Glutamatergic neuron (in vitro differentiated cells): ENCODE results near the gene PDIA4. TPM values are rescaled to one million over a fixed set of nuclear protein-coding genes. Genes with fewer than 3 reads are reported as not detected.

Experiments used
- DNase-seq: peaks from one replicate; pipeline ENCODE4 v3.0.0; 2022
- H3K27ac Mint-ChIP-seq: one replicate; pipeline ENCODE4 v1.8.0; 2020; ENCODE audit warnings: mild to moderate bottlenecking, mixed read lengths, inconsistent platforms; ENCODE audit not compliant: unreplicated experiment
- H3K27me3 Mint-ChIP-seq: one replicate; pipeline ENCODE4 v1.8.0; 2020; ENCODE audit warnings: mild to moderate bottlenecking, moderate library complexity, mixed read lengths, inconsistent platforms; ENCODE audit not compliant: unreplicated experiment
- H3K36me3 Mint-ChIP-seq: one replicate; pipeline ENCODE4 v1.8.0; 2020; ENCODE audit warnings: mild to moderate bottlenecking, mixed read lengths, inconsistent platforms; ENCODE audit not compliant: unreplicated experiment
- H3K4me1 Mint-ChIP-seq: one replicate; pipeline ENCODE4 v1.8.0; 2020; ENCODE audit warnings: mild to moderate bottlenecking, low read depth, mixed read lengths, inconsistent platforms; ENCODE audit not compliant: unreplicated experiment
- H3K4me3 Mint-ChIP-seq: one replicate; pipeline ENCODE4 v1.8.0; 2020; ENCODE audit warnings: mild to moderate bottlenecking, mixed read lengths, inconsistent platforms; ENCODE audit not compliant: unreplicated experiment
- H3K9me3 Mint-ChIP-seq: one replicate; pipeline ENCODE4 v1.8.0; 2020; ENCODE audit warnings: mild to moderate bottlenecking, moderate library complexity, mixed read lengths, inconsistent platforms; ENCODE audit not compliant: unreplicated experiment
- CTCF ChIP-seq: fragments of 200-600 bp; sonication (generic); IDR thresholded peaks from one replicate; pipeline ENCODE4 v1.5.0; 2021; ENCODE audit not compliant: partially characterized antibody, unreplicated experiment
- total RNA-seq: library from RNA; stranded (reverse); fragmentation: NEBNext Ultra II Directional; extraction: Animal tissue kit (Norgen Biotek cat#: 25700); gene quantifications from one replicate; pipeline ENCODE4 v1.2.1, GENCODE V29; 2021; ENCODE audit not compliant: unreplicated experiment

PDIA4 gene
- total RNA-seq, 1 donor from 2014 or later: 69.0 TPM

DNA sequence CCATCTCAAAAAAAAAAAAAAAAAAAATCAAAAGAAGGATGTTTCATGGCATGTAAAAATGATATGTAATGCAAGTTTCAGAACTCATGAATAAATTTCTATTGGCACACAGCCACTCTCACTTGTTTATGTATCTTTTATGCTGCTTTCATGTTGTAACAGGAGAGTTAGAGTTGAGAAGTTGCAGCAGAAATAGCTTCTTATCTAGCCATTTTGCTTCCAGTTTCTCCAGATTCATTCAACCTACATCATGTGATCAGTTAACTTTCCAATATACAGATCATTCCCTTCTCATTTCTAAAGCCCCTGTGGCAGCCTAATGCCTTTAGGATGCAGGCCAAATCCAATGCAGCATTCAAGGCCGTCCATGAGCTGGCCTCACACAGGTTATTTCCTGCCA lies 31.9 kb upstream of the PDIA4 start:
- H3K27me3 Mint-ChIP-seq: peaks cover 2% of the 10 kb centered on the region
- peaks cover 2% of the 10 kb centered on the region for H3K4me1 Mint-ChIP-seq
- no peak overlapping the region for H3K4me3 Mint-ChIP-seq
- no peak overlapping the region for H3K27ac Mint-ChIP-seq
- DNase-seq: no peak
- TF ChIP-seq CTCF: no peak
- H3K36me3 Mint-ChIP-seq: peaks cover 4% of the 10 kb centered on the region
- peaks cover 8% of the 10 kb centered on the region for H3K9me3 Mint-ChIP-seq

GRCh38 chr7:149053885-149054284 lies 25.6 kb upstream of the PDIA4 start:
- H3K4me1 Mint-ChIP-seq: no peaks in the 10 kb centered on the region
- peaks cover 7% of the 10 kb centered on the region for H3K9me3 Mint-ChIP-seq
- no peak overlapping the region for H3K27ac Mint-ChIP-seq
- DNase-seq: no peak
- no peak for TF ChIP-seq CTCF
- H3K27me3 Mint-ChIP-seq: peaks cover 3% of the 10 kb centered on the region
- peaks cover 8% of the 10 kb centered on the region for H3K36me3 Mint-ChIP-seq
- no peak overlapping the region for H3K4me3 Mint-ChIP-seq

DNA sequence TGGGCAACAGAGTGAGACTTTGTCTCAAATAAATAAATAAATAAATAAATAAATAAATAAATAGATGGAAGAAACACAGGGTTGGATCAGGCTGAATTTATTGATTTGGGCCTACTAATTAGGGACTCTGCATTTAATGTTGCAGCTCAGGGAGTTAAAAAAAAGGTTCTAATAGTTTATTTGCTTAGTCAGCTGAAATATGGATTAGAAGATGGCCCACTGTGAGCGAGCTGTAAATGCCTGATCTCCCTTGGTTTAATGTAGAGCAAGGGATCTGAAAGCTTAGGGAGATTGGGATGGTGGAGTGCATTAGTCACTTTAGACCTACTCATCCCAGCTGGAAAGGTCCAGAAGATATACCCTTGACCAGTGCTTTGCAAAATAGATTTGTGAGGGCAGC lies 25.1 kb upstream of the PDIA4 start:
- peaks cover 3% of the 10 kb centered on the region for H3K27me3 Mint-ChIP-seq

GRCh38 chr7:149050941-149051340 lies 22.6 kb upstream of the PDIA4 start:
- DNase-seq: no peak
- Mint-ChIP-seq H3K36me3 (peaks cover 4% of the 10 kb centered on the region), H3K27ac (no peak overlapping the region), H3K9me3 (peaks cover 7% of the 10 kb centered on the region), H3K27me3 (peaks cover 2% of the 10 kb centered on the region), H3K4me1 (no peaks in the 10 kb centered on the region), H3K4me3 (no peak overlapping the region)
- no peak for TF ChIP-seq CTCF

More for the DNA sequence above, 25.1 kb upstream of the PDIA4 start:
- Mint-ChIP-seq H3K36me3 (peaks cover 8% of the 10 kb centered on the region), H3K9me3 (peaks cover 10% of the 10 kb centered on the region), H3K27ac (no peak overlapping the region), H3K4me1 (no peaks in the 10 kb centered on the region), H3K4me3 (no peak overlapping the region)
- TF ChIP-seq CTCF: no peak
- DNase-seq: no peak

DNA sequence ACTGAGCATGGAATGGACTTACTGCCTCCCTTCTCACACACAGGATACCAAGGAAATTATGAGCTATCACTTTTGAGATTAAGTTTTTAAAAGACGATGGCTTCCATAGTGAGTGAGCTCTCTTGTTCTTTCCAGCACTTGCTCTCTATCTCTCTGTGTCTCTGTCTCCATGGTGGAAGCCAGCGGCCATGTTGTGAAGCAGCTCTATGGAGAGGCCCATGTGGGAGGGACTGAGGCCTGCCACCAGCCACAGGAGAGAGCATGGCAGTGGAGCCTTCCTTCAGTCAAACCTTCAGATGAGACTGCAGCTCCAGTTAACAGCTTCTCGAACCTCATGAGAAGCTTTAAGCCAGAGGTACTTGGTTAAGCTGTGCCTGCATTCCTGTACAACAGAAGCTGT lies 20.5 kb upstream of the PDIA4 start:
- Mint-ChIP-seq H3K36me3 (peaks cover 4% of the 10 kb centered on the region), H3K27me3 (peaks cover 2% of the 10 kb centered on the region), H3K27ac (no peak overlapping the region), H3K9me3 (peaks cover 9% of the 10 kb centered on the region), H3K4me1 (no peaks in the 10 kb centered on the region), H3K4me3 (no peak overlapping the region)
- TF ChIP-seq CTCF: no peak
- DNase-seq: no peak
